Neuronal stem cell (in vitro differentiated cells): ENCODE results near the gene CNTN2.

Experiments
- DNase-seq: peaks from one replicate; pipeline ENCODE4 v3.0.0-alpha.2; 2013; ENCODE audit warnings: low spot score
- H2AFZ ChIP-seq: one replicate; pipeline ENCODE4 v1.6.1; 2013; ENCODE audit warnings: mild to moderate bottlenecking, low read length, inconsistent platforms
- H2AK5ac ChIP-seq: 2 replicates; pipeline ENCODE4 v1.6.1; 2013; ENCODE audit warnings: low read depth, mild to moderate bottlenecking, inconsistent platforms, low read length, moderate library complexity, mixed read lengths
- H2BK120ac ChIP-seq: 2 replicates; pipeline ENCODE4 v1.6.1; 2013; ENCODE audit warnings: low read depth, mild to moderate bottlenecking, inconsistent platforms, low read length, moderate library complexity, mixed read lengths
- H2BK12ac ChIP-seq: one replicate; pipeline ENCODE4 v1.6.1; 2013; ENCODE audit warnings: low read length, inconsistent platforms
- H2BK15ac ChIP-seq: 2 replicates; pipeline ENCODE4 v1.6.1; 2013; ENCODE audit warnings: mild to moderate bottlenecking, low read length, inconsistent platforms, mixed read lengths
- H2BK5ac ChIP-seq: one replicate; pipeline ENCODE4 v1.6.1; 2013; ENCODE audit warnings: inconsistent platforms, mild to moderate bottlenecking, low read length, moderate library complexity
- H3K14ac ChIP-seq: one replicate; pipeline ENCODE4 v1.6.1; 2013; ENCODE audit warnings: low read length, inconsistent platforms
- H3K18ac ChIP-seq: 2 replicates; pipeline ENCODE4 v1.6.1; 2013; ENCODE audit warnings: low read length, inconsistent platforms
- H3K23ac ChIP-seq: 2 replicates; pipeline ENCODE4 v1.6.1; 2013; ENCODE audit warnings: low read depth, mild to moderate bottlenecking, mixed read lengths, low read length, inconsistent platforms; ENCODE audit not compliant: poor library complexity
- H3K27ac ChIP-seq: replicated peaks from 3 replicates; pipeline ENCODE4 v1.5.1; 2013; ENCODE audit warnings: low read length, inconsistent platforms
- H3K27me3 ChIP-seq, 3 experiments: 2 replicates each; pipeline ENCODE4 v1.6.1; 2013; ENCODE audit warnings: low read length in 3 of 3, mild to moderate bottlenecking in 2 of 3, inconsistent platforms in 1 of 3, low read depth in 1 of 3, mixed read lengths in 1 of 3, moderate library complexity in 1 of 3; ENCODE audit not compliant: control insufficient read depth in 3 of 3, insufficient read depth in 3 of 3
- H3K36me3 ChIP-seq, 2 donors: replicated peaks in 1 of 2; 2 replicates each; pipeline ENCODE4 v1.6.1; 2013; ENCODE audit warnings: low read length in 2 of 2; ENCODE audit not compliant: control insufficient read depth in 2 of 2, insufficient read depth in 2 of 2
- H3K4ac ChIP-seq: 2 replicates; pipeline ENCODE4 v1.6.1; 2013; ENCODE audit warnings: inconsistent platforms, mild to moderate bottlenecking, low read length, moderate library complexity
- H3K4me1 ChIP-seq, 2 donors: 1 replicate in 1 of 2; 2 replicates in 1 of 2; pipeline ENCODE4 v1.6.1; 2013; ENCODE audit warnings: low read length in 2 of 2, low read depth in 1 of 2; ENCODE audit not compliant: control insufficient read depth in 2 of 2, insufficient read depth in 1 of 2
- H3K4me2 ChIP-seq: one replicate; pipeline ENCODE4 v1.6.1; 2013; ENCODE audit warnings: mild to moderate bottlenecking, low read length, inconsistent platforms; ENCODE audit not compliant: insufficient read depth, poor library complexity, severe bottlenecking
- H3K4me3 ChIP-seq, 2 donors: 2 replicates each; pipeline ENCODE4 v1.5.1; 2013; ENCODE audit warnings: low read length in 2 of 2, mild to moderate bottlenecking in 2 of 2, inconsistent platforms in 1 of 2, moderate library complexity in 1 of 2
- H3K79me1 ChIP-seq: one replicate; pipeline ENCODE4 v1.6.1; 2013; ENCODE audit warnings: low read depth, mild to moderate bottlenecking, inconsistent platforms, low read length, moderate library complexity
- H3K9ac ChIP-seq: one replicate; pipeline ENCODE4 v1.6.1; 2013; ENCODE audit warnings: mild to moderate bottlenecking, low read depth, low read length, inconsistent platforms; ENCODE audit not compliant: poor library complexity
- H3K9me3 ChIP-seq, 2 donors: replicated peaks in 1 of 2; 2 replicates each; pipeline versions ENCODE3 to v1.6.1; 2013; ENCODE audit warnings: low read length in 2 of 2, mild to moderate bottlenecking in 2 of 2, inconsistent platforms in 1 of 2, low read depth in 1 of 2, mixed read lengths in 1 of 2, moderate library complexity in 1 of 2; ENCODE audit not compliant: control insufficient read depth in 2 of 2, insufficient read depth in 1 of 2
- H4K8ac ChIP-seq: one replicate; pipeline ENCODE4 v1.6.1; 2013; ENCODE audit warnings: low read depth, mild to moderate bottlenecking, inconsistent platforms, low read length, moderate library complexity
- H4K91ac ChIP-seq: one replicate; pipeline ENCODE4 v1.6.1; 2013; ENCODE audit warnings: low read length, low read depth, mild to moderate bottlenecking, inconsistent platforms; ENCODE audit not compliant: poor library complexity
- WGBS, 2 donors: extraction: QIAGEN DNeasy Blood & Tissue Kit; methylation state at CpG; one replicate each; pipeline ENCODE4 v1.1.7; 2013; ENCODE audit warnings: missing lambda C conversion rate in 2 of 2, mixed read lengths in 1 of 2; ENCODE audit not compliant: insufficient read length in 2 of 2, insufficient replicate concordance in 1 of 2; ENCODE audit errors: extremely low coverage in 2 of 2; 5-methylcytosine and 5-hydroxymethylcytosine counted together

Gene CNTN2

GRCh38 chr1:205016584-205016983 lies 26.4 kb upstream of the CNTN2 start:
- Histone ChIP-seq H3K9me3 (no peaks in the 10 kb centered on the region), H3K14ac (no peak overlapping the region), H2BK12ac (no peak overlapping the region), H2AK5ac (peak overlapping the region; percentile 67), H2BK120ac (no peak overlapping the region), H3K4me2 (no peak overlapping the region), H3K27ac (no peak overlapping the region), H3K4me1 (peaks cover 16 to 21% of the 10 kb centered on the region in 2 donors), H3K36me3 (no peaks in the 10 kb centered on the region), H3K4me3 (no peak overlapping the region), H2AFZ (no peak overlapping the region), H3K9ac (no peak overlapping the region), H3K27me3 (peaks cover 0 to 47% (median 0%) of the 10 kb centered on the region in 3 experiments), H3K18ac (peak overlapping the region; percentile 41), H3K79me1 (no peaks in the 10 kb centered on the region), H3K4ac (no peak overlapping the region), H2BK5ac (peak overlapping the region; percentile 33), H3K23ac (no peak overlapping the region), H2BK15ac (no peak overlapping the region), H4K8ac (no peak overlapping the region), H4K91ac (peak overlapping the region; percentile 18)
- WGBS, 2 donors, result no CpG with 5 or more reads among the region's 13 CpGs
- DNase-seq, result no peak

- WGBS, 2 donors, result no CpG with 5 or more reads among the region's 6 CpGs
- H3K18ac ChIP-seq, result no peak overlapping the region
- H3K14ac ChIP-seq, result no peak overlapping the region
- H2AK5ac ChIP-seq, result no peak overlapping the region
- no peak overlapping the region for H3K27ac ChIP-seq
- no peak overlapping the region for H3K4me3 ChIP-seq
- H3K4ac ChIP-seq, result no peak overlapping the region
- H3K23ac ChIP-seq, result no peak overlapping the region
- H3K9me3 ChIP-seq, result no peaks in the 10 kb centered on the region
- no peak overlapping the region for H2BK5ac ChIP-seq
- DNase-seq, result no peak
- no peak overlapping the region for H3K9ac ChIP-seq
- no peak overlapping the region for H2BK120ac ChIP-seq
- H3K79me1 ChIP-seq, result no peaks in the 10 kb centered on the region
- no peak overlapping the region for H2BK12ac ChIP-seq
- no peak overlapping the region for H3K4me2 ChIP-seq
- peaks cover 16 to 21% of the 10 kb centered on the region in 2 donors for H3K4me1 ChIP-seq
- H3K27me3 ChIP-seq, result peaks cover 0 to 52% (median 0%) of the 10 kb centered on the region in 3 experiments
- no peaks in the 10 kb centered on the region for H3K36me3 ChIP-seq
- no peak overlapping the region for H4K91ac ChIP-seq
- H4K8ac ChIP-seq, result no peak overlapping the region
- no peak overlapping the region for H2BK15ac ChIP-seq
- H2AFZ ChIP-seq, result no peak overlapping the region
These were observed 26.0 kb upstream of the CNTN2 start for GRCh38 chr1:205017001-205017400.

- Histone ChIP-seq H3K23ac (peak overlapping the region; percentile 18), H2BK15ac (no peak overlapping the region), H3K18ac (peak overlapping the region; percentile 32), H2BK120ac (no peak overlapping the region), H3K4ac (no peak overlapping the region), H4K91ac (no peak overlapping the region), H3K9ac (no peak overlapping the region), H3K36me3 (no peaks in the 10 kb centered on the region), H3K14ac (no peak overlapping the region), H3K27ac (no peak overlapping the region), H2BK5ac (no peak overlapping the region), H3K27me3 (peaks cover 0 to 54% (median 0%) of the 10 kb centered on the region in 3 experiments), H4K8ac (no peak overlapping the region), H3K79me1 (no peaks in the 10 kb centered on the region), H3K4me1 (peaks cover 16 to 20% of the 10 kb centered on the region in 2 donors), H3K4me2 (no peak overlapping the region), H2AK5ac (peak overlapping the region; percentile 2), H3K9me3 (no peaks in the 10 kb centered on the region), H2AFZ (no peak overlapping the region), H2BK12ac (no peak overlapping the region), H3K4me3 (no peak overlapping the region)
- WGBS, 2 donors, result no CpG with 5 or more reads among the region's 7 CpGs
- DNase-seq, result no peak
These were observed 25.2 kb upstream of the CNTN2 start for GRCh38 chr1:205017766-205018165.

GRCh38 chr1:205018381-205018780 lies 24.6 kb upstream of the CNTN2 start:
- no peak overlapping the region for H4K91ac ChIP-seq
- H3K27me3 ChIP-seq, result peaks cover 0 to 55% (median 0%) of the 10 kb centered on the region in 3 experiments
- no peak overlapping the region for H4K8ac ChIP-seq
- H2BK12ac ChIP-seq, result no peak overlapping the region
- no peak overlapping the region for H3K4me2 ChIP-seq
- no peak overlapping the region for H3K23ac ChIP-seq
- no peak overlapping the region for H3K4me3 ChIP-seq
- no peak overlapping the region for H2BK15ac ChIP-seq
- H3K36me3 ChIP-seq, result no peaks in the 10 kb centered on the region
- no peaks in the 10 kb centered on the region for H3K79me1 ChIP-seq
- H2AFZ ChIP-seq, result no peak overlapping the region
- no peak overlapping the region for H2BK5ac ChIP-seq
- WGBS, 2 donors, result no CpG with 5 or more reads among the region's 2 CpGs
- no peak overlapping the region for H3K4ac ChIP-seq
- peak overlapping the region; percentile 49 for H3K14ac ChIP-seq
- no peak overlapping the region for H2BK120ac ChIP-seq
- DNase-seq, result no peak
- H2AK5ac ChIP-seq, result peak overlapping the region; percentile 42
- H3K18ac ChIP-seq, result no peak overlapping the region
- no peaks in the 10 kb centered on the region for H3K9me3 ChIP-seq
- H3K27ac ChIP-seq, result no peak overlapping the region
- H3K9ac ChIP-seq, result no peak overlapping the region
- peaks cover 16% of the 10 kb centered on the region in 2 donors for H3K4me1 ChIP-seq
